Osteocyte (in vitro differentiated cells): Measurements from ENCODE around the gene BDKRB2. TPM values are rescaled to one million over a fixed set of nuclear protein-coding genes. Genes with fewer than 3 reads are reported as not detected.

ENCODE experiments used
- DNase-seq: peaks from one replicate; pipeline ENCODE4 v3.0.0; 2021; ENCODE audit warnings: mixed read lengths; ENCODE audit not compliant: unreplicated experiment; ENCODE audit errors: extremely low spot score
- H3K27ac Mint-ChIP-seq: one replicate; pipeline ENCODE4 v1.8.0; 2021; ENCODE audit warnings: mild to moderate bottlenecking, mixed read lengths; ENCODE audit not compliant: unreplicated experiment
- H3K27me3 Mint-ChIP-seq: one replicate; pipeline ENCODE4 v1.8.0; 2021; ENCODE audit warnings: mixed read lengths; ENCODE audit not compliant: unreplicated experiment
- H3K36me3 Mint-ChIP-seq: one replicate; pipeline ENCODE4 v1.8.0; 2021; ENCODE audit warnings: mixed read lengths; ENCODE audit not compliant: unreplicated experiment
- H3K4me1 Mint-ChIP-seq: one replicate; pipeline ENCODE4 v1.8.0; 2021; ENCODE audit warnings: mixed read lengths; ENCODE audit not compliant: unreplicated experiment
- H3K4me3 Mint-ChIP-seq: one replicate; pipeline ENCODE4 v1.8.0; 2021; ENCODE audit warnings: mild to moderate bottlenecking, moderate library complexity, mixed read lengths; ENCODE audit not compliant: unreplicated experiment
- H3K9me3 Mint-ChIP-seq: one replicate; pipeline ENCODE4 v1.8.0; 2021; ENCODE audit warnings: mixed read lengths; ENCODE audit not compliant: unreplicated experiment
- total RNA-seq: library from RNA; stranded (reverse); gene quantifications from 2 replicates; pipeline ENCODE4 v1.2.1, GENCODE V29; 2021
- TF ChIP-seq, protein P1 (sequence below): fragments of 200-600 bp; sonication (generic); IDR thresholded peaks from 2 replicates; pipeline ENCODE4 v1.5.0; 2021; ENCODE audit warnings: antibody characterized with exemption, mild to moderate bottlenecking, moderate library complexity

Gene BDKRB2
- total RNA-seq, 1 donor from 2014 or later = 0.40 TPM

- Mint-ChIP-seq H3K9me3 (peaks cover 4% of the 10 kb centered on the region), H3K4me3 (no peak within 1 kb of the TSS), H3K27ac (no peak within 1 kb of the TSS), H3K27me3 (peaks cover 11% of the 10 kb centered on the region), H3K4me1 (peaks cover 25% of the 10 kb centered on the region), H3K36me3 (no peaks in the 10 kb centered on the region)
- TF ChIP-seq, protein P1, sequence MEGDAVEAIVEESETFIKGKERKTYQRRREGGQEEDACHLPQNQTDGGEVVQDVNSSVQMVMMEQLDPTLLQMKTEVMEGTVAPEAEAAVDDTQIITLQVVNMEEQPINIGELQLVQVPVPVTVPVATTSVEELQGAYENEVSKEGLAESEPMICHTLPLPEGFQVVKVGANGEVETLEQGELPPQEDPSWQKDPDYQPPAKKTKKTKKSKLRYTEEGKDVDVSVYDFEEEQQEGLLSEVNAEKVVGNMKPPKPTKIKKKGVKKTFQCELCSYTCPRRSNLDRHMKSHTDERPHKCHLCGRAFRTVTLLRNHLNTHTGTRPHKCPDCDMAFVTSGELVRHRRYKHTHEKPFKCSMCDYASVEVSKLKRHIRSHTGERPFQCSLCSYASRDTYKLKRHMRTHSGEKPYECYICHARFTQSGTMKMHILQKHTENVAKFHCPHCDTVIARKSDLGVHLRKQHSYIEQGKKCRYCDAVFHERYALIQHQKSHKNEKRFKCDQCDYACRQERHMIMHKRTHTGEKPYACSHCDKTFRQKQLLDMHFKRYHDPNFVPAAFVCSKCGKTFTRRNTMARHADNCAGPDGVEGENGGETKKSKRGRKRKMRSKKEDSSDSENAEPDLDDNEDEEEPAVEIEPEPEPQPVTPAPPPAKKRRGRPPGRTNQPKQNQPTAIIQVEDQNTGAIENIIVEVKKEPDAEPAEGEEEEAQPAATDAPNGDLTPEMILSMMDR = no peak
- DNase-seq = no peak
These were observed 51.1 kb downstream of the BDKRB2 start, which contains the start of gene BDKRB1 for GRCh38 chr14:96255501-96256366. Gene BDKRB1, plus strand, starts transcription at chr14:96256210. Its CDS starts 7,473 bp downstream, at chr14:96263683.

- Mint-ChIP-seq H3K9me3 (peaks cover 4% of the 10 kb centered on the region), H3K27ac (no peak overlapping the region), H3K4me3 (no peak overlapping the region), H3K27me3 (peaks cover 11% of the 10 kb centered on the region), H3K4me1 (peaks cover 23% of the 10 kb centered on the region), H3K36me3 (no peaks in the 10 kb centered on the region)
- DNase-seq = no peak
- TF ChIP-seq, protein P1 = no peak
These were observed 51.8 kb downstream of the BDKRB2 start for GRCh38 chr14:96256407-96256806.

- no peak for DNase-seq
- Mint-ChIP-seq H3K4me3 (no peak overlapping the region), H3K4me1 (peaks cover 17% of the 10 kb centered on the region), H3K9me3 (peaks cover 4% of the 10 kb centered on the region), H3K27me3 (peaks cover 11% of the 10 kb centered on the region), H3K27ac (no peak overlapping the region), H3K36me3 (no peaks in the 10 kb centered on the region)
- TF ChIP-seq, protein P1 = no peak
These were observed 52.4 kb downstream of the BDKRB2 start for GRCh38 chr14:96257056-96257455.

GRCh38 chr14:96257900-96258299 lies 53.3 kb downstream of the BDKRB2 start:
- TF ChIP-seq, protein P1 = no peak
- no peaks in the 10 kb centered on the region for H3K36me3 Mint-ChIP-seq
- no peak overlapping the region for H3K4me3 Mint-ChIP-seq
- DNase-seq = no peak
- H3K27me3 Mint-ChIP-seq = peaks cover 11% of the 10 kb centered on the region
- H3K4me1 Mint-ChIP-seq = peaks cover 8% of the 10 kb centered on the region
- H3K27ac Mint-ChIP-seq = no peak overlapping the region
- peaks cover 4% of the 10 kb centered on the region for H3K9me3 Mint-ChIP-seq

DNA sequence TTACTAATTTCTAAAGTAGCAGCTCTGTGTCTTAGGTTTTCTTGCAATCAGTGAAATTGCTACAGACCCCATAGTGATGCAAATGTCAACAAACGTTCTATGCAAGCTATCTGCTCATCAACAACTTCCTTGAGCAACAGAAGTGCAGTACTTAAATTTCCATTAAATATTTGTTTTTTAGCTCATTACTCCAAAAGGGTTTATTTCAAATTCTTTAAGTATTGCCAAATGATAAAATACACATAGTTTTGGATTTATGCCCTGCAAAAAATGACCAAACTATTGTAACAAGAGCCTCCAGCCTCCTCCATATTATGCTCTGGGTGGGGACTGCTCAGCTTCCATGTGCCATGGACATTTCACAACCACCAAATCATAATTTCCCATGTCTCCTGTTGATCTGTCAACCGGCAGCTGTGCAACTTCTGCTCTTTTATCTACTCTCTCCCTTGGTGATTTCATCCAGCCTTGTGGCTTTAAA lies 55.7 kb downstream of the BDKRB2 start:
- Mint-ChIP-seq H3K9me3 (peaks cover 4% of the 10 kb centered on the region), H3K36me3 (no peaks in the 10 kb centered on the region), H3K27me3 (peaks cover 11% of the 10 kb centered on the region), H3K27ac (no peak overlapping the region), H3K4me3 (no peak overlapping the region), H3K4me1 (no peaks in the 10 kb centered on the region)
- no peak for DNase-seq
- TF ChIP-seq, protein P1 = no peak
